DMS53 treated with DMSO at 0.1 percent for 48 hours (cell line): ENCODE results near the gene OSTN.

Experiments
- DNase-seq: peaks from one replicate; lab custom pipeline; 2025; ENCODE audit not compliant: unreplicated experiment; lab: John Stamatoyannopoulos, UW

Gene OSTN

DNA sequence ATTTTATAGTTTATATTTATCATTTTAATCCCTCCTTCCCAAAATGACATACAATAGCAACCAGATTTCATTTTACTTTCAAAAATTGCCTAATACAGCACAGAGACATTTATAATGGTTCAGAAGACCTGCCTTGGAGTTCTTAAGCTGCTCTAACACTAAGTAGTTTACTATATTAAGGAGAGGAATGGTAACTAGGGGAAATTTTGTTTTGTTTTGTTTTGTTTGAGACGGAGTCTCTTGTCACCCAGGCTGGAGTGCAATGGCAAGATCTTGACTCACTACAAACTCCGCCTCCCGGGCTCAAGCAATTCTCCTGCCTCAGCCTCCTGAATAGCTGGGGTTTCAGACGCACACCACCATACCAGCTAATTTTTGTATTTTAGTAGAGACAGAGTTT is 107.4 kb downstream of the OSTN start:
- no peak for DNase-seq

DNA sequence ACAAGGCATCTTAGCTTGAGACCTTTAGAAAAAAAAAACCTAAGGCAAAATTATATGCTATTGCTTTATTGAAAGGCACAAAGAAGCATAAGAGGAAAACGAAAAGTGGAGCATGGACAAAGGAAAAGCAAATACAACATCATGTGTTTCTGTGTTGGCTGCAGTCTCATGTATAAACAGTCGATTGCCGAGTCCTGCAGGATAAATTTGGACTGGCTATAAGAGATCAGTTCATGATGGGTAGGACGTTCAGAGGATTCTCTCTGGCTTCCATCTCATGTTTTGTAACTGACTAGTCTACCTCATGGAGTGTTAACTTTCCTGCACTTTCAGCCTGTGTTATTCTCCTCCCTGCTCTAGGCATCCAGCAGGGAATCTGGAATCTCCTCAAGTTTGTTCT is 108.3 kb downstream of the OSTN start:
- no peak for DNase-seq

DNA sequence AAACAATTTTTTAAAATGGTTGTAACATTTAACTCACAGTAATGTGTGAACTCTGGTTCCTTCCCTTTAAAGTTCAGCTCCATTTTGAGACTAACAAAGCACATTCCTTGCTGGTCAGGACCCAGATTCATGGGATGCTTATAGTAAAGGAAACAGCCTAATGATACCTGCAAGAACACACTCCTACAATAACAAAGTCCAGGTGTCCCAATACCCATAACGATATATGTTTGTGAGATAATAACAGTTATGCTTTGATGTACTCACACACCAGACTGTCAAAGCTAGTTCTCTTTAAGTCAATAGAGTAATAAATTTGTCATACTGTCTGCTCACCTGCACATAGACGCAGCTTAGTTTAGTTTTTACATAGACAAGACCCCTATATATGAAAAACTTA is 114.3 kb downstream of the OSTN start:
- DNase-seq, result no peak

DNA sequence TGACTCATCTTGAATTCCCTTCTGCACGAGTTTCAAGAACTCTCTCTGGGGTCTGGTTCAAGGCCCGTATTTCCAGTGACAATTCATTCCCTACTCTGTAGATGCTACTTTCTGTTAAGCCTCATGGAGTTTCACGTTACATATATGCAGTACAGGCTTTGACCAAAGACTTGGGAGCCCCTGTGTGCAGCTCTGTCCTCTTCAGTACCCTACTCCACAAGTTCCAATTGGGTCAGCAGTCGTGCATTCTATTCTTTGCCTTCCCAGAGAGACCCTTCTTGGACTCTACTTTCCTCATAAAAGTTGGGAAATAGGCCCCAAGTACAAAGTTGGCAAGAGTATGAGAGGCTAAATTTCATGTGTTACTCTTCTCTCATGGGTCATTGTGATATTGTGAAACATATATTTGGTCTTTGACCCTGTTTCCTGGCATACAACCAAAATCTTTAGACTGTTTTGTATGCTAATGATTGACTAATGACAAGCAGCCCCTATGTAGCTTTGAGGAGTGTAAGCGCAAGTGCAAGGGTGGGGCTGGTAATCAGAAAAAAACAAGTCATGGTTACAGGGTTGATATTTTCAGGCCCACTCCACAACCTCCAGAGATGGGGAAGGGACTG is 115.2 kb downstream of the OSTN start:
- DNase-seq, result no peak
